IMR-90 (cell line): ENCODE measurements around the gene SDHA. TPM values are rescaled to one million over a fixed set of nuclear protein-coding genes. Genes with fewer than 3 reads are reported as not detected.

Source experiments
- ATAC-seq: fragments of 200-7000 bp; cut with Tn5 transposase; 2 replicates; pipeline ENCODE4 v1.9.1; 2020; ENCODE audit warnings: low read depth, mild to moderate bottlenecking, moderate library complexity
- BruUV-seq: library from RNA; stranded (reverse); fragments of 400-500 nt; replicated peaks from 2 replicates; lab custom pipeline; 2021; lab: Mats Ljungman, UMichigan
- CTCF ChIA-PET: fragments of 300-600 bp; formaldehyde crosslinking; extraction: SDS; loops from one replicate; lab custom pipeline; 2021; ENCODE audit warnings: antibody characterized with exemption; lab: Yijun Ruan, JAX
- POLR2A ChIA-PET: fragments of 300-600 bp; sonication (Branson Sonifier 250); formaldehyde crosslinking; loops from one replicate; lab custom pipeline; 2022; ENCODE audit warnings: antibody characterized with exemption; ENCODE audit not compliant: unreplicated experiment; lab: Charles Lee
- DNase-seq: peaks from one replicate; pipeline ENCODE4 v3.0.0; 2013
- H2AFZ ChIP-seq: replicated peaks from 2 replicates; pipeline ENCODE3; 2013; ENCODE audit warnings: low read length, mild to moderate bottlenecking; ENCODE audit not compliant: poor library complexity
- H2AK5ac ChIP-seq: 2 replicates; pipeline ENCODE4 v1.6.1; 2013; ENCODE audit warnings: low read depth, low read length, inconsistent platforms
- H2AK9ac ChIP-seq: replicated peaks from 2 replicates; pipeline ENCODE3; 2013; ENCODE audit warnings: mild to moderate bottlenecking, low read depth, low read length, moderate library complexity; ENCODE audit not compliant: poor library complexity
- H2BK120ac ChIP-seq: 2 replicates; pipeline ENCODE4 v1.6.1; 2013; ENCODE audit warnings: low read depth, low read length, inconsistent platforms
- H2BK15ac ChIP-seq: 3 replicates; pipeline ENCODE4 v1.6.1; 2013; ENCODE audit warnings: low read depth, low read length, inconsistent platforms
- H2BK20ac ChIP-seq: 2 replicates; pipeline ENCODE4 v1.6.1; 2013; ENCODE audit warnings: low read depth, mild to moderate bottlenecking, inconsistent platforms, low read length, moderate library complexity
- H2BK5ac ChIP-seq: 2 replicates; pipeline ENCODE4 v1.6.1; 2013; ENCODE audit warnings: mild to moderate bottlenecking, low read depth, low read length, inconsistent platforms; ENCODE audit not compliant: poor library complexity, severe bottlenecking
- H3K14ac ChIP-seq: replicated peaks from 2 replicates; pipeline ENCODE4 v1.6.1; 2013; ENCODE audit warnings: low read depth, low read length, inconsistent platforms
- H3K18ac ChIP-seq: 2 replicates; pipeline ENCODE4 v1.6.1; 2013; ENCODE audit warnings: low read depth, low read length, control low read depth
- H3K23ac ChIP-seq: 2 replicates; pipeline ENCODE4 v1.6.1; 2013; ENCODE audit warnings: low read depth, low read length, inconsistent platforms
- H3K27ac ChIP-seq: 2 replicates; pipeline ENCODE4 v1.5.1; 2013; ENCODE audit warnings: mild to moderate bottlenecking, control low read depth, low read length; ENCODE audit not compliant: insufficient read depth
- H3K27me3 ChIP-seq: 2 replicates; pipeline ENCODE4 v1.6.1; 2013; ENCODE audit warnings: low read length; ENCODE audit not compliant: control insufficient read depth, insufficient read depth
- H3K36me3 ChIP-seq: 2 replicates; pipeline ENCODE4 v1.6.1; 2013; ENCODE audit warnings: low read length, mixed read lengths; ENCODE audit not compliant: control insufficient read depth, insufficient read depth
- H3K4ac ChIP-seq: 2 replicates; pipeline ENCODE4 v1.6.1; 2013; ENCODE audit warnings: low read depth, low read length, inconsistent platforms
- H3K4me1 ChIP-seq: 2 replicates; pipeline ENCODE4 v1.6.1; 2013; ENCODE audit warnings: low read length, mixed read lengths; ENCODE audit not compliant: control insufficient read depth, insufficient read depth
- H3K4me2 ChIP-seq: 2 replicates; pipeline ENCODE4 v1.6.1; 2013; ENCODE audit warnings: low read depth, mild to moderate bottlenecking, control low read depth, low read length, moderate library complexity
- H3K4me3 ChIP-seq: 2 replicates; pipeline ENCODE4 v1.5.1; 2013; ENCODE audit warnings: low read depth, mild to moderate bottlenecking, control low read depth, low read length, moderate library complexity; ENCODE audit not compliant: insufficient read depth
- H3K56ac ChIP-seq: 2 replicates; pipeline ENCODE4 v1.6.1; 2013; ENCODE audit warnings: low read length, inconsistent platforms; ENCODE audit not compliant: insufficient read depth; ENCODE audit errors: extremely low read depth
- H3K79me1 ChIP-seq, 2 experiments: 2 replicates each; pipeline ENCODE4 v1.6.1; 2013; ENCODE audit warnings: low read length in 2 of 2, inconsistent platforms in 1 of 2, low read depth in 1 of 2
- H3K9ac ChIP-seq: 2 replicates; pipeline ENCODE4 v1.6.1; 2013; ENCODE audit warnings: low read depth, low read length, control low read depth
- H3K9me1 ChIP-seq: 2 replicates; pipeline ENCODE4 v1.6.1; 2013; ENCODE audit warnings: low read length, inconsistent platforms; ENCODE audit not compliant: insufficient read depth
- H3K9me3 ChIP-seq: 2 replicates; pipeline ENCODE4 v1.6.1; 2013; ENCODE audit warnings: low read length; ENCODE audit not compliant: control insufficient read depth, insufficient read depth
- H4K20me1 ChIP-seq: 2 replicates; pipeline ENCODE4 v1.6.1; 2013; ENCODE audit warnings: low read length, inconsistent platforms; ENCODE audit not compliant: insufficient read depth
- H4K5ac ChIP-seq: 2 replicates; pipeline ENCODE4 v1.6.1; 2013; ENCODE audit warnings: mild to moderate bottlenecking, low read depth, low read length, control low read depth
- H4K8ac ChIP-seq, 2 experiments: 2 replicates each; pipeline ENCODE4 v1.6.1; 2013; ENCODE audit warnings: low read depth in 2 of 2, low read length in 2 of 2, control low read depth in 1 of 2, inconsistent platforms in 1 of 2
- H4K91ac ChIP-seq: 2 replicates; pipeline ENCODE4 v1.6.1; 2013; ENCODE audit warnings: low read depth, low read length, inconsistent platforms; ENCODE audit not compliant: insufficient read depth
- RCOR1 ChIP-seq: IDR thresholded peaks from 2 replicates; pipeline ENCODE4 v1.6.1; 2012; ENCODE audit warnings: mild to moderate bottlenecking, low read length, improper control_type of control experiment; ENCODE audit not compliant: insufficient replicate concordance
- WGBS, 2 experiments: methylation state at CpG; one replicate each; pipeline versions ENCODE4 v1.1.5 to v1.1.7; 2013; ENCODE audit warnings: missing lambda C conversion rate in 2 of 2; ENCODE audit not compliant: insufficient read length in 1 of 2; ENCODE audit errors: extremely low coverage in 2 of 2; 5-methylcytosine and 5-hydroxymethylcytosine counted together
- dilution Hi-C: fragments of 300-500 bp; cut with HindIII; formaldehyde crosslinking; loops from one replicate; pipeline ENCODE4 v1.14.3; 2018; ENCODE audit warnings: low sequenced_read_pairs; ENCODE audit not compliant: unreplicated experiment
- in situ Hi-C: fragments of 300-500 bp; cut with MboI; formaldehyde crosslinking; loops from 3 replicates; pipeline ENCODE4 v1.14.3; 2019; ENCODE audit warnings: low sequenced_read_pairs, inconsistent platforms, mixed read lengths
- intact Hi-C: fragments of 100-400 bp; cut with micrococcal nuclease; formaldehyde crosslinking; loops from 2 replicates; pipeline ENCODE4 v1.10.0; 2022
- polyA plus RNA-seq, 3 experiments: library from polyadenylated mRNA; depleted of rRNA; stranded (reverse); fragments of >200 nt; gene quantifications; 2 replicates each; pipeline ENCODE4 v1.2.3, GENCODE V29; 2012; ENCODE audit warnings: low replicate concordance in 1 of 3
- total RNA-seq: library from RNA; depleted of rRNA; stranded (reverse); fragments of >200 nt; gene quantifications from 2 replicates; pipeline ENCODE4 v1.2.3, GENCODE V29; 2012

SDHA gene
- total and polyA plus RNA-seq, 2 of the 4 experiments (the other 2 are of a cell fraction), result 105 to 121 TPM

DNA sequence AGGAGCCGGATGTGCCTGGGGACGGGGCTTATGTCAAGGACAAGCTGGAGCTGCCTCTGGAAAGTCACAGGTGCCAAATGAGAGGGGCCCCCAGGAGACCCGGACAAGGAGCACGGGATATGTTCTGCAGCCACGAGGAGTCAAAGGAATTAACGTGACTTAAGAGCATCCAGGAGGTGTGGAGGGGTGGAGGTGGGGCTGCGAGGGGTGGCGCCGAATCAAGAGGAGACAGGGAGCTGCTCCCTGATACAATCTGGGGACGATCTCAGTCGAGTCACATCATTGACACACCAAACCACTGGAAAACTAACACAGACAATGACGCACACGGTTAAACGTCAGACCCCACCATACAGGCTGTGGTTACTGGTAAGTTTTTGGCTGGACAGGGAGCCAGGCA, 10.5 kb upstream of the SDHA start:
- Histone ChIP-seq H3K56ac (no peak overlapping the region), H3K27ac (no peak overlapping the region), H2AK9ac (no peak overlapping the region), H3K18ac (no peak overlapping the region), H3K4me2 (no peak overlapping the region), H4K91ac (no peak overlapping the region), H2BK5ac (no peak overlapping the region), H3K4ac (no peak overlapping the region), H3K79me1 (peaks cover 22 to 35% of the 10 kb centered on the region in 2 experiments), H4K20me1 (peaks cover 38% of the 10 kb centered on the region), H2BK20ac (no peak overlapping the region), H4K8ac (no peak overlapping the region), H3K9me1 (peaks cover 6% of the 10 kb centered on the region; the same call in 1 of the 2 replicates), H4K5ac (no peak overlapping the region), H3K23ac (no peak overlapping the region), H2AFZ (no peak overlapping the region), H3K27me3 (no peaks in the 10 kb centered on the region), H3K4me1 (0 out of 2 replicates have a peak, but pooled peaks cover 2% of the 10 kb centered on the region), H3K9me3 (no peaks in the 10 kb centered on the region), H3K4me3 (no peak overlapping the region), H3K9ac (no peak overlapping the region), H2BK15ac (no peak overlapping the region), H2BK120ac (no peak overlapping the region), H3K14ac (no peak overlapping the region), H2AK5ac (no peak overlapping the region), H3K36me3 (peaks cover 16% of the 10 kb centered on the region)
- peak; percentile 33 for DNase-seq
- WGBS, 2 experiments, result 73% methylated on average over 5 of the region's 14 CpGs; no CpG with 5 or more reads in 1 of the 2 experiments
- in situ Hi-C loops, result no loop called here
- ChIA-PET CTCF (interaction anchor here (1.1 kb wide), 1 partner anchor 19 kb away, joined by 5 read pairs; no protein-coding TSS in a partner anchor), POLR2A (interaction anchor here (0.6 kb wide), 1 partner anchor 42 kb away, joined by 3 read pairs; no protein-coding TSS in a partner anchor)
- TF ChIP-seq RCOR1, result no peak
- dilution Hi-C loops, result no loop called here
- intact Hi-C loops, result no loop called here
- BruUV-seq, result no TSS peak
- no peak for ATAC-seq
